DND-41 (cell line): ENCODE results near the gene DIS3L2.
"Not testable (repeated sequence)": the region's sequence is repeated elsewhere in the genome, so short reads cannot be mapped to it uniquely, and the experiment has no call there.

Source experiments
- ATAC-seq: fragments of 200-7000 bp; cut with Tn5 transposase; 3 replicates; pipeline ENCODE4 v1.9.1; 2021; ENCODE audit warnings: low read depth; ENCODE audit not compliant: insufficient read depth
- DNase-seq: peaks from one replicate; pipeline ENCODE4 v3.0.0-alpha.2; 2020
- H2AFZ ChIP-seq: 2 replicates; pipeline ENCODE4 v1.6.0; 2012; ENCODE audit warnings: low read depth, low read length
- H3K27ac ChIP-seq: 2 replicates; pipeline ENCODE4 v1.5.1; 2012; ENCODE audit warnings: low read length, inconsistent platforms
- H3K27me3 ChIP-seq: fragments of 200-600 bp; sonication (generic); 2 replicates; pipeline ENCODE4 v1.6.0; 2012; ENCODE audit warnings: low read length, mild to moderate bottlenecking, inconsistent platforms; ENCODE audit not compliant: insufficient read depth, poor library complexity
- H3K36me3 ChIP-seq: 2 replicates; pipeline ENCODE4 v1.5.1; 2012; ENCODE audit warnings: low read length, inconsistent platforms; ENCODE audit not compliant: insufficient read depth
- H3K4me1 ChIP-seq: 2 replicates; pipeline ENCODE4 v1.5.1; 2012; ENCODE audit warnings: mild to moderate bottlenecking, low read length; ENCODE audit not compliant: insufficient read depth
- H3K4me2 ChIP-seq: 2 replicates; pipeline ENCODE4 v1.6.0; 2012; ENCODE audit warnings: mild to moderate bottlenecking, moderate library complexity, low read length, inconsistent platforms; ENCODE audit not compliant: insufficient read depth
- H3K4me3 ChIP-seq, 2 experiments: fragments of 200-600 bp in 1 of 2; shearing (Covaris generic) in 1 of 2; 2 replicates each; pipeline ENCODE4 v1.5.1; 2012 to 2016; ENCODE audit warnings: inconsistent platforms in 2 of 2, low read length in 2 of 2, mild to moderate bottlenecking in 2 of 2, low read depth in 1 of 2, moderate library complexity in 1 of 2
- H3K79me2 ChIP-seq: 2 replicates; pipeline ENCODE4 v1.6.0; 2012; ENCODE audit warnings: low read length, inconsistent platforms; ENCODE audit not compliant: insufficient read depth
- H3K9ac ChIP-seq: 2 replicates; pipeline ENCODE4 v1.6.0; 2012; ENCODE audit warnings: low read depth, mild to moderate bottlenecking, inconsistent platforms, low read length, moderate library complexity
- H3K9me3 ChIP-seq: 2 replicates; pipeline ENCODE4 v1.5.1; 2012; ENCODE audit warnings: low read length, moderate library complexity, mild to moderate bottlenecking, inconsistent platforms; ENCODE audit not compliant: insufficient read depth, severe bottlenecking
- H4K20me1 ChIP-seq: 2 replicates; pipeline ENCODE4 v1.6.0; 2012; ENCODE audit warnings: low read length; ENCODE audit not compliant: insufficient read depth
- CTCF ChIP-seq: IDR thresholded peaks from 2 replicates; pipeline ENCODE4 v1.5.1; 2012; ENCODE audit warnings: borderline replicate concordance, low read length, moderate library complexity, mild to moderate bottlenecking; ENCODE audit not compliant: poor library complexity, severe bottlenecking; ENCODE audit errors: extremely low read depth
- EZH2 ChIP-seq: IDR thresholded peaks from 3 replicates; pipeline ENCODE4 v1.6.1; 2012; ENCODE audit warnings: borderline replicate concordance, low read depth, mild to moderate bottlenecking, moderate library complexity, low read length, inconsistent platforms; ENCODE audit not compliant: severe bottlenecking

Gene DIS3L2

GRCh38 chr2:232332940-232333259 lies 371.4 kb downstream of the DIS3L2 start:
- Histone ChIP-seq H3K4me2 (no peak overlapping the region), H3K4me1 (peaks cover 9% of the 10 kb centered on the region), H3K27me3 (no peaks in the 10 kb centered on the region), H3K4me3 (no peak overlapping the region), H3K9me3 (no peaks in the 10 kb centered on the region), H2AFZ (no peak overlapping the region), H4K20me1 (peaks cover 14% of the 10 kb centered on the region), H3K79me2 (no peaks in the 10 kb centered on the region), H3K36me3 (0 out of 2 replicates have a peak, but pooled peaks cover 4% of the 10 kb centered on the region), H3K9ac (no peak overlapping the region), H3K27ac (no peak overlapping the region)
- ATAC-seq: no peak
- DNase-seq: no peak
- TF ChIP-seq CTCF (no peak), EZH2 (no peak)

GRCh38 chr2:232333361-232334135 lies 372.0 kb downstream of the DIS3L2 start:
- no peaks in the 10 kb centered on the region for H3K79me2 ChIP-seq
- no peak overlapping the region for H3K4me2 ChIP-seq
- no peak overlapping the region for H2AFZ ChIP-seq
- H3K9me3 ChIP-seq: no peaks in the 10 kb centered on the region
- peak; percentile 30 for DNase-seq
- no peak overlapping the region for H3K4me3 ChIP-seq
- no peak for ATAC-seq
- peaks cover 7% of the 10 kb centered on the region for H4K20me1 ChIP-seq
- TF ChIP-seq CTCF (peak; percentile 59), EZH2 (no peak)
- H3K9ac ChIP-seq: no peak overlapping the region
- H3K4me1 ChIP-seq: peaks cover 2% of the 10 kb centered on the region
- H3K27ac ChIP-seq: no peak overlapping the region
- no peaks in the 10 kb centered on the region for H3K27me3 ChIP-seq
- H3K36me3 ChIP-seq: 0 out of 2 replicates have a peak, but pooled peaks cover 4% of the 10 kb centered on the region

GRCh38 chr2:232334136-232334884 lies 372.8 kb downstream of the DIS3L2 start:
- H3K27ac ChIP-seq, DNase-seq, H4K20me1 ChIP-seq, H3K27me3 ChIP-seq, H3K4me3 ChIP-seq, H3K9me3 ChIP-seq, ATAC-seq, H2AFZ ChIP-seq, H3K36me3 ChIP-seq, H3K4me1 ChIP-seq, H3K79me2 ChIP-seq, H3K4me2 ChIP-seq, H3K9ac ChIP-seq: not testable (repeated sequence)

- H2AFZ ChIP-seq, H3K9ac ChIP-seq, H3K4me3 ChIP-seq, H3K9me3 ChIP-seq, H3K27ac ChIP-seq, H3K79me2 ChIP-seq, H4K20me1 ChIP-seq, H3K4me1 ChIP-seq, ATAC-seq, H3K36me3 ChIP-seq, DNase-seq, H3K27me3 ChIP-seq, H3K4me2 ChIP-seq: not testable (repeated sequence)
Observed at GRCh38 chr2:232334885-232335205, 373.3 kb downstream of the DIS3L2 start.
